ENCODE results near the gene NUDT12. TPM values are rescaled to one million over a fixed set of nuclear protein-coding genes. Genes with fewer than 3 reads are reported as not detected.
A peak's percentile ranks its signal among the peaks of the same experiment; 100 is the strongest.

NUDT12 gene
- total RNA-seq, 1 experiment from 2014 or later, result 11.3 TPM

- H4K8ac ChIP-seq (replicated peaks; ENCODE audit: insufficient read length, low read depth, low read length), result no peak overlapping the region
- no peak overlapping the region for H3K9ac ChIP-seq (ENCODE audit: extremely low read depth, insufficient read length, low read length)
- no peaks in the 10 kb centered on the region for H3K27me3 ChIP-seq (ENCODE audit: insufficient read depth, low read length)
- no peaks in the 10 kb centered on the region for H3K23me2 ChIP-seq (ENCODE audit: insufficient read length, low read depth, low read length, poor library complexity, severe bottlenecking)
- H3K27ac ChIP-seq (ENCODE audit: insufficient read length, low read depth, low read length), result no peak overlapping the region
- H3K4ac ChIP-seq (ENCODE audit: low read depth, low read length), result no peak overlapping the region
- H4K20me1 ChIP-seq (ENCODE audit: control insufficient read depth, insufficient read depth, insufficient read length), result no peaks in the 10 kb centered on the region
- no peak overlapping the region for H2AFZ ChIP-seq (ENCODE audit: low read length)
- no peak overlapping the region for H2BK120ac ChIP-seq (ENCODE audit: low read depth, low read length, poor library complexity, severe bottlenecking)
- H3K4me1 Mint-ChIP-seq, result no peaks in the 10 kb centered on the region
- TF ChIP-seq CTCF (conservative IDR thresholded peaks at IDR 0.05), result peak; percentile 71
- no peak overlapping the region for H2BK5ac ChIP-seq (ENCODE audit: insufficient read length, low read length)
- H3K23ac ChIP-seq (ENCODE audit: insufficient read length, low read depth, low read length), result no peak overlapping the region
- no peak overlapping the region for H3K14ac ChIP-seq (ENCODE audit: insufficient read depth, low read length)
- H2AK5ac ChIP-seq (ENCODE audit: insufficient read length, low read length), result no peak overlapping the region
- H3K79me1 ChIP-seq (ENCODE audit: insufficient read depth, low read depth, low read length, poor library complexity, severe bottlenecking), result no peaks in the 10 kb centered on the region
- no peak overlapping the region for H3K18ac ChIP-seq (ENCODE audit: insufficient read length, low read depth, low read length)
- H3T11ph ChIP-seq (ENCODE audit: low read length), result no peak overlapping the region
- H3K56ac ChIP-seq (ENCODE audit: insufficient read length, low read depth, low read length), result no peak overlapping the region
- H4K5ac ChIP-seq (ENCODE audit: insufficient read length, low read depth, low read length), result no peak overlapping the region
- H2BK15ac ChIP-seq (ENCODE audit: low read depth, low read length), result no peak overlapping the region
- H3K79me2 ChIP-seq (ENCODE audit: insufficient read depth, low read length), result no peaks in the 10 kb centered on the region
- H3K9me3 ChIP-seq (ENCODE audit: control insufficient read depth, low read depth, low read length), result no peaks in the 10 kb centered on the region
- no CpG with 5 or more reads among the region's 2 CpGs for WGBS (ENCODE audit: extremely low coverage, insufficient read length, low lambda C conversion rate)
- H2BK20ac ChIP-seq (ENCODE audit: low read depth, low read length, poor library complexity, severe bottlenecking), result no peak overlapping the region
- H3K27me3 Mint-ChIP-seq (ENCODE audit: low read depth), result no peaks in the 10 kb centered on the region
- no peak overlapping the region for H2BK12ac ChIP-seq (ENCODE audit: insufficient read length, low read depth, low read length)
- DNase-seq, result no peak
- no peak overlapping the region for H4K91ac ChIP-seq (ENCODE audit: insufficient read length, low read depth, low read length)
- H3K36me3 Mint-ChIP-seq (ENCODE audit: insufficient read depth in 1 of 3, low read depth in 3 of 3), result no peaks in the 10 kb centered on the region
- H3K4me1 ChIP-seq (ENCODE audit: insufficient read depth, low read length), result no peaks in the 10 kb centered on the region
- no peaks in the 10 kb centered on the region for H3K9me3 Mint-ChIP-seq
- H3K4me2 ChIP-seq (ENCODE audit: insufficient read depth, insufficient read length, low read length), result no peak overlapping the region
- H3K27ac Mint-ChIP-seq, result 0 out of 7 replicates have a peak overlapping the region, but pooled peaks of 1 of the 3 experiments have one; percentile 24
- no peak overlapping the region for H3K4me3 Mint-ChIP-seq
These were observed 24.7 kb upstream of the NUDT12 start for GRCh38 chr5:103587185-103587748.

Measured in H9 (cell line).